Measurements from ENCODE around the gene RPS21.

Gene RPS21

GRCh38 chr20:62363920-62364851, 22.7 kb upstream of the RPS21 start:
- no peak for TF ChIP-seq CTCF (IDR thresholded peaks at IDR 0.05; ENCODE audit: low read depth, low read length)
- H3K4me3 ChIP-seq (ENCODE audit: low read depth, low read length), result no peak overlapping the region

GRCh38 chr20:62364911-62365736, 21.8 kb upstream of the RPS21 start:
- TF ChIP-seq CTCF (IDR thresholded peaks at IDR 0.05; ENCODE audit: low read depth, low read length), result no peak
- H3K4me3 ChIP-seq (ENCODE audit: low read depth, low read length), result no peak overlapping the region

- H3K4me3 ChIP-seq (ENCODE audit: low read depth, low read length), result peak overlapping the region; percentile 61
- TF ChIP-seq CTCF (IDR thresholded peaks at IDR 0.05; ENCODE audit: low read depth, low read length), result no peak
Measured at GRCh38 chr20:62365814-62366369, 21.0 kb upstream of the RPS21 start.

- H3K4me3 ChIP-seq (ENCODE audit: low read depth, low read length), result peak overlapping the region; percentile 61
- no peak for TF ChIP-seq CTCF (IDR thresholded peaks at IDR 0.05; ENCODE audit: low read depth, low read length)
Measured at GRCh38 chr20:62366370-62367135, 20.4 kb upstream of the RPS21 start.

- peak within 1 kb of the TSS; percentile 61 for H3K4me3 ChIP-seq (ENCODE audit: low read depth, low read length)
- no peak for TF ChIP-seq CTCF (IDR thresholded peaks at IDR 0.05; ENCODE audit: low read depth, low read length)
Measured at GRCh38 chr20:62367136-62367632, 19.7 kb upstream of the RPS21 start, which contains the start of gene LAMA5. Gene LAMA5, minus strand, starts transcription at chr20:62367312. Its CDS starts 67 bp downstream, at chr20:62367245.

- no peak for TF ChIP-seq CTCF (IDR thresholded peaks at IDR 0.05; ENCODE audit: low read depth, low read length)
- no peak overlapping the region for H3K4me3 ChIP-seq (ENCODE audit: low read depth, low read length)
Measured at GRCh38 chr20:62367633-62368391, 19.1 kb upstream of the RPS21 start.
